HFFc6 (cell line): ENCODE results near the gene SMYD3. TPM values are rescaled to one million over a fixed set of nuclear protein-coding genes. Genes with fewer than 3 reads are reported as not detected.

ENCODE experiments used
- DNase-seq: peaks from one replicate; pipeline ENCODE4 v3.0.0-alpha.2; 2018
- H3K27ac Mint-ChIP-seq: 2 replicates; pipeline ENCODE4 v1.8.0; 2020; ENCODE audit warnings: mild to moderate bottlenecking, mixed read lengths
- H3K27me3 Mint-ChIP-seq: 2 replicates; pipeline ENCODE4 v1.8.0; 2021; ENCODE audit warnings: mild to moderate bottlenecking, moderate library complexity, mixed read lengths; ENCODE audit not compliant: insufficient read depth
- H3K36me3 Mint-ChIP-seq: 2 replicates; pipeline ENCODE4 v1.8.0; 2021; ENCODE audit warnings: low read depth, mixed read lengths
- H3K4me1 Mint-ChIP-seq: 2 replicates; pipeline ENCODE4 v1.8.0; 2020; ENCODE audit warnings: low read depth, mixed read lengths
- H3K4me3 Mint-ChIP-seq: 2 replicates; pipeline ENCODE4 v1.8.0; 2020; ENCODE audit warnings: mild to moderate bottlenecking, moderate library complexity, mixed read lengths
- H3K9me3 Mint-ChIP-seq: 2 replicates; pipeline ENCODE4 v1.8.0; 2020; ENCODE audit warnings: mild to moderate bottlenecking, mixed read lengths
- total RNA-seq, 6 experiments: library from RNA; stranded (reverse); fragmentation: NEBNext Ultra II Directional; extraction: Animal tissue kit (Norgen Biotek cat#: 25700); gene quantifications; 2 replicates in 1 of 6; 3 replicates in 5 of 6; pipeline ENCODE4 v1.2.3, GENCODE V29; 2021
- TF ChIP-seq, protein P1 (sequence below): fragments of 200-600 bp; sonication (generic); IDR thresholded peaks from 2 replicates; pipeline ENCODE4 v1.5.0; 2021; ENCODE audit warnings: antibody characterized with exemption, mild to moderate bottlenecking

SMYD3 gene
- total RNA-seq, 6 experiments from 2014 or later = 28.4 to 37.9 (median 31.2) TPM

DNA sequence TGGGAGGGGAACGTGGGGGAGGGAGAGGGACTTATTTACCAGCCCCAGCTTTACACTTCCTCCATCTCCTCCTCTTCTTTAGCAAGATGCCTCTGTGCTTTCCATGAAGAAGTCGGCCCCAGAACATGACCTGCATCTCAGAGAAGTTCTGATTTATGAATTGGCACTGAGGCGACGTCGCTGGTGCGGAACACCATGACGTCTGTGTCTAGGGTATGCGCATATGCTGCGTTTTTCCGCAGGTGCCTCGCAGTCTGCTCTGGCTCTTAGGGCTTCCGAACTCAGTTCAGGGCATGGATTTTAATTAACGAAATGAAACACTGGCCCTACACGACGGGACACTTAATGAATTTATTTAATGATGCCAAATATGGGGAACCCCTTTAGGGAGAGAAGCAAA, 510.3 kb downstream of the SMYD3 start:
- peaks cover 51% of the 10 kb centered on the region for H3K4me1 Mint-ChIP-seq
- no peak overlapping the region for H3K4me3 Mint-ChIP-seq
- peaks cover 32% of the 10 kb centered on the region for H3K36me3 Mint-ChIP-seq
- TF ChIP-seq, protein P1, sequence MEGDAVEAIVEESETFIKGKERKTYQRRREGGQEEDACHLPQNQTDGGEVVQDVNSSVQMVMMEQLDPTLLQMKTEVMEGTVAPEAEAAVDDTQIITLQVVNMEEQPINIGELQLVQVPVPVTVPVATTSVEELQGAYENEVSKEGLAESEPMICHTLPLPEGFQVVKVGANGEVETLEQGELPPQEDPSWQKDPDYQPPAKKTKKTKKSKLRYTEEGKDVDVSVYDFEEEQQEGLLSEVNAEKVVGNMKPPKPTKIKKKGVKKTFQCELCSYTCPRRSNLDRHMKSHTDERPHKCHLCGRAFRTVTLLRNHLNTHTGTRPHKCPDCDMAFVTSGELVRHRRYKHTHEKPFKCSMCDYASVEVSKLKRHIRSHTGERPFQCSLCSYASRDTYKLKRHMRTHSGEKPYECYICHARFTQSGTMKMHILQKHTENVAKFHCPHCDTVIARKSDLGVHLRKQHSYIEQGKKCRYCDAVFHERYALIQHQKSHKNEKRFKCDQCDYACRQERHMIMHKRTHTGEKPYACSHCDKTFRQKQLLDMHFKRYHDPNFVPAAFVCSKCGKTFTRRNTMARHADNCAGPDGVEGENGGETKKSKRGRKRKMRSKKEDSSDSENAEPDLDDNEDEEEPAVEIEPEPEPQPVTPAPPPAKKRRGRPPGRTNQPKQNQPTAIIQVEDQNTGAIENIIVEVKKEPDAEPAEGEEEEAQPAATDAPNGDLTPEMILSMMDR = no peak
- H3K9me3 Mint-ChIP-seq = no peaks in the 10 kb centered on the region; the same call in 1 of the 2 replicates
- no peaks in the 10 kb centered on the region; the same call in 1 of the 2 replicates for H3K27me3 Mint-ChIP-seq
- no peak overlapping the region for H3K27ac Mint-ChIP-seq
- no peak for DNase-seq

- Mint-ChIP-seq H3K27me3 (no peaks in the 10 kb centered on the region; the same call in 1 of the 2 replicates), H3K4me3 (no peak overlapping the region), H3K4me1 (peaks cover 38% of the 10 kb centered on the region), H3K36me3 (peaks cover 26% of the 10 kb centered on the region), H3K27ac (no peak overlapping the region), H3K9me3 (no peaks in the 10 kb centered on the region; the same call in 1 of the 2 replicates)
- TF ChIP-seq, protein P1 = no peak
- no peak for DNase-seq
These were observed 511.6 kb downstream of the SMYD3 start for GRCh38 chr1:245995474-245995873.

GRCh38 chr1:245991266-245991665, 515.8 kb downstream of the SMYD3 start:
- H3K27ac Mint-ChIP-seq = no peak overlapping the region
- no peak overlapping the region for H3K4me3 Mint-ChIP-seq
- peaks cover 13% of the 10 kb centered on the region for H3K36me3 Mint-ChIP-seq
- TF ChIP-seq, protein P1 = no peak
- DNase-seq = no peak
- no peaks in the 10 kb centered on the region for H3K9me3 Mint-ChIP-seq
- H3K27me3 Mint-ChIP-seq = peaks cover 1% of the 10 kb centered on the region
- peaks cover 29% of the 10 kb centered on the region for H3K4me1 Mint-ChIP-seq

DNA sequence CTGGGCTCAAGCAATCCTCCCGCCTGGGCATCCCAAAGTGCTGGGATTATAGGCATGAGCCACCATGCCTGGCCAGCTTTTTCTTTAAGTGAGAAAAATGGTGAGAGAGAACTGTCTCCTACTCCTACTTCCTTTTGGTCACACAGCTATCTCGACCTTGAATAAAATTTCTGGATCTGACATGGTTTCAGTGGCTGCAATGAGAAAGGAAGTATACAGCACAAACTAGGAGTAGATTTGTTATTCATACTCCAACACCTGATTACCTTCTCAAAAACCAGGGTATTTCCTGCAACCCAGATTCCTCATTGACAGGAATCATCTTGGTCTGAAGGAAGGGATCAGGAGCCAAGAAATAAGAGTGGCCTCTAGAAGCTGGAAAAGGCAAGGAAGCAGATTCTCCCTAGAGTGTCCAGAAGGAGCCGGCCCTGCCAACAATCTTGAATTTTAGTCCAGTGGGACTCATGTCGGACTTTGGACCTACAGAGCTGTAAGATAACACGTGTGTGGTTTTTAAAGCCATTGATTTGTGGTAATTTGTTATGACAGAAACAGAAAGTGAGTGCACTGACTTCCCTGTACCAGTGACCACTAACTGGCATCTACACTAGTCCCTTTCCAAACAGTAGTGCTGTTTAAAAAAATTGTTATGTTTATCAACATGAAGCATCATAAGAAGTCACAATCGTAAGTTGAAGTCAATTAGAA, 516.6 kb downstream of the SMYD3 start:
- Mint-ChIP-seq H3K4me3 (no peak overlapping the region), H3K27ac (no peak overlapping the region), H3K4me1 (peaks cover 37% of the 10 kb centered on the region), H3K27me3 (peaks cover 1% of the 10 kb centered on the region), H3K36me3 (peaks cover 13% of the 10 kb centered on the region), H3K9me3 (no peaks in the 10 kb centered on the region)
- TF ChIP-seq, protein P1 = no peak
- no peak for DNase-seq

GRCh38 chr1:245988393-245989078, 518.5 kb downstream of the SMYD3 start:
- Mint-ChIP-seq H3K4me3 (no peak overlapping the region), H3K36me3 (peaks cover 7% of the 10 kb centered on the region), H3K27me3 (peaks cover 1% of the 10 kb centered on the region; the same call in 1 of the 2 replicates), H3K9me3 (no peaks in the 10 kb centered on the region), H3K4me1 (peaks cover 51% of the 10 kb centered on the region), H3K27ac (no peak overlapping the region)
- TF ChIP-seq, protein P1 = no peak
- DNase-seq = no peak
